GM21447 (cell line): ENCODE measurements around the gene PODXL.
"Not testable (repeated sequence)": the region's sequence is repeated elsewhere in the genome, so short reads cannot be mapped to it uniquely, and the experiment has no call there.

Experiments used
- ATAC-seq: cut with Tn5 transposase; IDR thresholded peaks from one replicate; pipeline ENCODE4 v1.9.1; 2021; ENCODE audit not compliant: unreplicated experiment

Gene PODXL

DNA sequence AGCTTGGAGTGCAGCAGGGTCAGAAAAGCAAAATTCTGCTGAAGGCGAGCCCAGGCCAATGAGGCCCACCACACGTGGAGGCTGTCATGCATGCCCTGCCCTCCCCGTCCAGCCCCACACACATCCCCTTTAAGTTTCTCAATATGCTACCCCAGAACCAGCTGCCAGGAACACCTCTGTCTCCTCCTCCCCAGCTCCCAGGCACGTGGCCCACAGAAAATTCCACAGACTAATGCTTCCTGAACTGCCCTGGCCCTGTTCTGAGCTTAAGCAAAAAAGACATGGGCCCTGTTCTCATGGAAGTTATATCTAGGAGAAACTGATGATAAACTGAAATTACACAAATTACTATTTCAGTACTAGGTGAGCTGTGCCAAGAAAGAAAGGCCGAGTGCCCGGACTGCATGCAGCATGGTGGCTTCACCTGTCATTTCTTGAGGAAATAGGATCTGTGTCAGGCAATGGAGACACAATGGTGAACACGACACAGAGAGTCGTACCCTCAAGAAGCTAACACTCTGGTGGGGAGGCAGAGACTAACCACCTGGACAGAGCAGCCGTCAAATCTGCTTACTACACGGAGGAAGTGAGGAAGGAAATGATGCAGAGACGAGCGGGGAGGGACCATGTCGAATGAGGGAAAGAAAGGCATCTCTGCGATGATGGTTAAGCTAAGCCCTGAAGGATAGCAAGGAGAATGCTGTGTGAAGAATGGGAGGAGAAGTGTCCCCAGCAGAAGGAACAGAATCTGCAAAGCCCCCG, 44.5 kb downstream of the PODXL start:
- no peak for ATAC-seq

DNA sequence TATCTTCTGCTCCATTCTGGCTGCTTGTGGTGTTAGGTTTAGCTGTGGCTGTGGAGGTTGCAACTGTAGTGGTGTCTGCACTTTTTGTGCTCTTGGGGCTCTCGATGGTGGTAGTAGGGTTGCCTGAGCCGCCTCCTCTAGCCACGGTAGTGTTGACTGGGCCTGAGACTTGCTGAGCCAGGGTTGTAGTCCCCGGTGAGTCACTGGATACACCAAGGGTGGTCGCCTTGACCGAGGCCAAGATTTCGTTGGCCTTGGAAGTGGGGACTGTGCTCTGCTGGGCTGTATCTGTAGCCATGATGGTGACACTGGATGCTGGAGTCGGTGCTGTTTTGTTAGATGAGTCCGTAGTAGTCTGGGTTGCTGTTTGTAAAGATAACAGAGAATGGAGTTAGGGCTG, 45.4 kb downstream of the PODXL start:
- no peak for ATAC-seq

GRCh38 chr7:131509781-131510180, 46.6 kb downstream of the PODXL start:
- no peak for ATAC-seq

- ATAC-seq = no peak
Observed at GRCh38 chr7:131508754-131509486, 47.5 kb downstream of the PODXL start.

GRCh38 chr7:131507592-131508331, 48.7 kb downstream of the PODXL start:
- peak; percentile 68 for ATAC-seq

DNA sequence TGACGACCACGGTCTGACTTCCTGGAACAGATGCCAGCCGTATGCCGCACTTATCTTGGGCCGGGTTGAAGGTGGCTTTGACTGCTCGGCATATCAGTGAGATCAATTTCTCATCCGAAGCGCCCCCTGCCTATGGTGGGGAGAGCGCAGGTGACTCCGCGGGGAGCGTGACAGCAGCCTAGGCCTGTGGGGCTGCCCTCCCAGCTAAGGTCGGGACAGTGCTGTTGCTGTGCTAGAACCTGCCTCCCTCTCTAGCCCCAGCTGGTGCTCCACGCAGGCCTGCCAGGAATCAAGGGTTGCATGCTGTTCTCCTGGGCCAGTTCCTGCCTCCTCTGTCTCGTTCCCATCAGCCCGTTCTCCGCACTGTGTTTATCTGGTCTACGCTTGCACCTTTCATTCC, 49.8 kb downstream of the PODXL start:
- ATAC-seq = no peak

DNA sequence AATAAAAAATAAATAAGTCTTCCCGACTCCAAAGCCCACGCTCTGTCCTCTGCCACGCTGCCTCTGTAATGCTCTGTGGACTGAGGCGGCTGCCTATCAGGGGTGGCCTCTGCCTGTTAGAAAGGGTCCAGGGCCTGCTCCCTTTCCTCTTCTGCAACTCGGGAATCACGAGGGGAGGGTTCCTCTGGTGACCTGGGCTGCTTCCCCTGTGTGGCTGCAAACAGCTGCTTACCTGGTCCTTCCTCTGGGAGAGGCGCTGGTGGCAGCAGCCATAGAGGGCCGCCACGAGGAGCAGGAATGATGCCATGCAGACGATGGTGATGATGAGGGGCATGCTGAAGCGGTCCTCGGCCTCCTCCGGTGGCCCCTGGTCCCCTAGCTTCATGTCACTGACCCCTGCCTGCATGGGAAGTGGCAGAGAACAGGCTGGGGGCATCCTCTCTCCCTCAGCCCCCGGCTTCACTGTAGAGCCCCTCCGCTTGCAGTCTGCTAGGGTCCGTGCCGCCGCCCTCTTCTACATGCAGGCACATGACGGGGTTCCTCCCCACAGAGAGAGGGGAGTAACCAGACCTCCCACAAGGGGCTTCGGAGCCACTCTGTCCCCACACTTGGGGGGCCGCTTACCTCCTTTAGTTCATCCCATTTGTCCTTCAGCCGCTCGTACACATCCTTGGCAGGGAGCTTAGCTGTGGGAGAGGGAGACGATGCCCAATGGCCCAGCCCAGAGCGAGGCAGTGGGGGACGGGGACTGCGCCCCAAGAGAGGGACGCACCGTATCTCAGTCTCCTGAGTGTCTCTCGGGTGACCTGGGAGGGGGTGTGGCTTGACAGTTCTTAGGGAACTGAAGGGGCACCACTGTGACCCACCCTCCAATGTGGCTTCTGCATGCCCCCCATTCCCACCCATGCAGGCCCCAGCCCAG, 50.5 kb downstream of the PODXL start:
- ATAC-seq = no peak

DNA sequence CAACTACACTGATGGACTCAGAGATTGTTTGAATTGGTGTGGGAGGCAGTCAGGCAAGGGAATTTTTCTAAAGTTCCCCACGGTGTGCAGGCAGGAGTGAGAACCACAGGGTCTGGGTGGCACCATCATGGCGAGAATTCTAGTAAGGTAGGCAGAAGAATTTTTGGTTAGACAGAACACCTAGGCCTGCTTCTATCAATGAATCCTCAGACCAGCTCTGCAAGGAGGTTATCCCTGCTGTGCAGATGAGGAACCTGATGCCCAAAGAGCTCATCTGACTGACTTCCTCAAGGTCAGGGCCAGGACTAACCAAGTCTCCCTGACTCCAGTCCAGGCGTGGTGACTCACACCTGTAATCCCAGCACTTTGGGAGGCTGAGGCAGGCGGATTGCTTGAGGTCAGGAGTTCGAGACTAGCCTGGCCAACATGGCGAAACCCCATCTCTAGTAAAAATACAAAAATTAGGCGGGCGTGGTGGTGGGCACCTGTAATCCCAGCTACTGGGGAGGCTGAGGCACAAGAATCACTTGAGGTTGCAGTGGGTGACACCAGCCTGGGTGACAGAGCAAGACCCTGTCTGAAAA, 51.3 kb downstream of the PODXL start:
- ATAC-seq = not testable (repeated sequence)

GRCh38 chr7:131504157-131504899, 52.1 kb downstream of the PODXL start:
- no peak for ATAC-seq

- no peak for ATAC-seq
Observed at GRCh38 chr7:131503639-131504038, 52.8 kb downstream of the PODXL start.

- no peak for ATAC-seq
Observed at GRCh38 chr7:131502810-131503508, 53.5 kb downstream of the PODXL start.

GRCh38 chr7:131501930-131502685, 54.3 kb downstream of the PODXL start:
- ATAC-seq = no peak

DNA sequence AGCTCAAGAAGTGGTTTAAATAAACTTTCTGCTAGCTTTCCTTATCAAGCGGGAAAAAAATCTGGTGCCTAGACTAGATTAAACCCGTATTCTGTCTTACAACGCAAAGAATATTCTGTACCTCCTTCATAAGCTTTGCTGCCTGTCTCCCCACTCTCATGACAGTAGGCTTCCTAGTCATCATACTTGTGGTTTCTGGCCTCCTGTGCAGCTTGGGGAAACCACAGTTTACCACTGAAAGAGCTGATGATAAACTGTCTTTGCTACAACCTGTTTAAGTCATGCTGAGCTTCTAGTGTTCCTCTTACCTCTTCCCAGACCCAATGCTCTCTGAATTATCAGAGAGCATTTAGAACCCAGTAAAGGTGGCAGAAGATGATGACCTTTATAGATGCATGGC, 55.0 kb downstream of the PODXL start:
- ATAC-seq = peak; percentile 88

- no peak for ATAC-seq
Observed at GRCh38 chr7:131500357-131500756, 56.1 kb downstream of the PODXL start.

GRCh38 chr7:131499801-131500200, 56.6 kb downstream of the PODXL start:
- no peak for ATAC-seq

GRCh38 chr7:131498237-131498885, 58.1 kb downstream of the PODXL start:
- ATAC-seq = no peak

- no peak for ATAC-seq
Observed at GRCh38 chr7:131497454-131497853, 59.0 kb downstream of the PODXL start.
